ENCODE results near the gene NPHP3. TPM values are rescaled to one million over a fixed set of nuclear protein-coding genes. Genes with fewer than 3 reads are reported as not detected.

Gene NPHP3, protein sequence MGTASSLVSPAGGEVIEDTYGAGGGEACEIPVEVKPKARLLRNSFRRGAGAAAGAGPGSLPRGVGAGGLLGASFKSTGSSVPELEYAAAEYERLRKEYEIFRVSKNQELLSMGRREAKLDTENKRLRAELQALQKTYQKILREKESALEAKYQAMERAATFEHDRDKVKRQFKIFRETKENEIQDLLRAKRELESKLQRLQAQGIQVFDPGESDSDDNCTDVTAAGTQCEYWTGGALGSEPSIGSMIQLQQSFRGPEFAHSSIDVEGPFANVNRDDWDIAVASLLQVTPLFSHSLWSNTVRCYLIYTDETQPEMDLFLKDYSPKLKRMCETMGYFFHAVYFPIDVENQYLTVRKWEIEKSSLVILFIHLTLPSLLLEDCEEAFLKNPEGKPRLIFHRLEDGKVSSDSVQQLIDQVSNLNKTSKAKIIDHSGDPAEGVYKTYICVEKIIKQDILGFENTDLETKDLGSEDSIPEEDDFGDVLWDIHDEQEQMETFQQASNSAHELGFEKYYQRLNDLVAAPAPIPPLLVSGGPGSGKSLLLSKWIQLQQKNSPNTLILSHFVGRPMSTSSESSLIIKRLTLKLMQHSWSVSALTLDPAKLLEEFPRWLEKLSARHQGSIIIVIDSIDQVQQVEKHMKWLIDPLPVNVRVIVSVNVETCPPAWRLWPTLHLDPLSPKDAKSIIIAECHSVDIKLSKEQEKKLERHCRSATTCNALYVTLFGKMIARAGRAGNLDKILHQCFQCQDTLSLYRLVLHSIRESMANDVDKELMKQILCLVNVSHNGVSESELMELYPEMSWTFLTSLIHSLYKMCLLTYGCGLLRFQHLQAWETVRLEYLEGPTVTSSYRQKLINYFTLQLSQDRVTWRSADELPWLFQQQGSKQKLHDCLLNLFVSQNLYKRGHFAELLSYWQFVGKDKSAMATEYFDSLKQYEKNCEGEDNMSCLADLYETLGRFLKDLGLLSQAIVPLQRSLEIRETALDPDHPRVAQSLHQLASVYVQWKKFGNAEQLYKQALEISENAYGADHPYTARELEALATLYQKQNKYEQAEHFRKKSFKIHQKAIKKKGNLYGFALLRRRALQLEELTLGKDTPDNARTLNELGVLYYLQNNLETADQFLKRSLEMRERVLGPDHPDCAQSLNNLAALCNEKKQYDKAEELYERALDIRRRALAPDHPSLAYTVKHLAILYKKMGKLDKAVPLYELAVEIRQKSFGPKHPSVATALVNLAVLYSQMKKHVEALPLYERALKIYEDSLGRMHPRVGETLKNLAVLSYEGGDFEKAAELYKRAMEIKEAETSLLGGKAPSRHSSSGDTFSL (N-terminal part only)
- total RNA-seq (2021; fragmentation: NEBNext Ultra II Directional; extraction: Animal tissue kit (Norgen Biotek cat#: 25700)) = 10 to 100 TPM; 17.6 to 21.6 (median 19.0) TPM
- long read RNA-seq, partial matches to known transcripts = 7 of 13 reads
- long read RNA-seq, other reads (novel, unspliced or antisense) = 5 of 13 reads

DNA sequence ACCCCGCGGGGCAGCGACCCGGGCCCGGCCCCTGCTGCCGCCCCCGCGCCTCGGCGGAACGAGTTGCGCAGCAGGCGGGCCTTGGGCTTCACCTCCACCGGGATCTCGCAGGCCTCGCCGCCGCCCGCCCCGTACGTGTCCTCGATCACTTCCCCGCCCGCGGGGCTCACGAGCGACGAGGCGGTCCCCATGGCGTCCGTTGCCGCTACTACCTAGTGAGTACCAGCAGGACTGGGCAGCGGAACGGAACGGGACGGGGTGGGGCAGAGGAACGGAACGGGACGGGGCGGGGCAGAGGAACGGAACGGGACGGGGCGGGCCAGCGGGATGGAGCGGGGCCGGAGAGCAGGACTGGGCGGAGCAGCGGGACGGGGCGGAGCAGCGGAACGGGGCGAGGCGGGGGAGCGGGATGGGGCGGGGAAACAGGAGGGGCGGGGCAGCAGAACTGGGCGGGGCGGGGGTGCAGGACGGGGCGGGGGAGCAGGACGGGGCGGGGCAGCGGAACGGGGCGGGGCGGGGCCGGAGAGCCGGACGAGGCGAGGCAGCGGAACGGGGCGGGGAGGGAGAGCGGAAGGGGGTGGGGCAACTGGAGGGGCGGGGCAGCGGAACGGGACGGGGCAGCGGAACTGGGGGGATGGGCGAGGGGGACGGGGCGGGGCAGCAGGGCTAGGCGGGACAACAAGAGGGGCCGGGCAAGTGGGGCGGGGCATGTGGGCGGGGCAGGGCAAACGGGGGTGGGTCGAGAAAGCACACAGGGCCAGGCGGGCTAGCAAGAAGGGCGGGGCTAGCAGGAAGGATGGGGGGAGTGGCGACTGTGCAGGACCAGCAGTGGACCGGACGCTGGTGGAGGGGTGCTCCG is at the start of gene NPHP3:
NPHP3 (minus strand) TSS at position 245 of the 859 bp plus-strand sequence; CDS start at position 191, 54 bp downstream.
- TF ChIP-seq, protein P1, sequence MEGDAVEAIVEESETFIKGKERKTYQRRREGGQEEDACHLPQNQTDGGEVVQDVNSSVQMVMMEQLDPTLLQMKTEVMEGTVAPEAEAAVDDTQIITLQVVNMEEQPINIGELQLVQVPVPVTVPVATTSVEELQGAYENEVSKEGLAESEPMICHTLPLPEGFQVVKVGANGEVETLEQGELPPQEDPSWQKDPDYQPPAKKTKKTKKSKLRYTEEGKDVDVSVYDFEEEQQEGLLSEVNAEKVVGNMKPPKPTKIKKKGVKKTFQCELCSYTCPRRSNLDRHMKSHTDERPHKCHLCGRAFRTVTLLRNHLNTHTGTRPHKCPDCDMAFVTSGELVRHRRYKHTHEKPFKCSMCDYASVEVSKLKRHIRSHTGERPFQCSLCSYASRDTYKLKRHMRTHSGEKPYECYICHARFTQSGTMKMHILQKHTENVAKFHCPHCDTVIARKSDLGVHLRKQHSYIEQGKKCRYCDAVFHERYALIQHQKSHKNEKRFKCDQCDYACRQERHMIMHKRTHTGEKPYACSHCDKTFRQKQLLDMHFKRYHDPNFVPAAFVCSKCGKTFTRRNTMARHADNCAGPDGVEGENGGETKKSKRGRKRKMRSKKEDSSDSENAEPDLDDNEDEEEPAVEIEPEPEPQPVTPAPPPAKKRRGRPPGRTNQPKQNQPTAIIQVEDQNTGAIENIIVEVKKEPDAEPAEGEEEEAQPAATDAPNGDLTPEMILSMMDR (IDR thresholded peaks at IDR 0.05) = 0 out of 2 replicates have a peak, but pooled peaks have one; percentile 3
- Mint-ChIP-seq H3K9me3 (no peaks in the 10 kb centered on the region), H3K36me3 (ENCODE audit: low read depth) (peaks cover 26% of the 10 kb centered on the region), H3K27me3 (ENCODE audit: insufficient read depth) (no peaks in the 10 kb centered on the region), H3K4me1 (ENCODE audit: low read depth) (peaks cover 54% of the 10 kb centered on the region), H3K27ac (peak within 1 kb of the TSS; percentile 91), H3K4me3 (peak within 1 kb of the TSS; percentile 98)
- DNase-seq = peak; percentile 92

DNA sequence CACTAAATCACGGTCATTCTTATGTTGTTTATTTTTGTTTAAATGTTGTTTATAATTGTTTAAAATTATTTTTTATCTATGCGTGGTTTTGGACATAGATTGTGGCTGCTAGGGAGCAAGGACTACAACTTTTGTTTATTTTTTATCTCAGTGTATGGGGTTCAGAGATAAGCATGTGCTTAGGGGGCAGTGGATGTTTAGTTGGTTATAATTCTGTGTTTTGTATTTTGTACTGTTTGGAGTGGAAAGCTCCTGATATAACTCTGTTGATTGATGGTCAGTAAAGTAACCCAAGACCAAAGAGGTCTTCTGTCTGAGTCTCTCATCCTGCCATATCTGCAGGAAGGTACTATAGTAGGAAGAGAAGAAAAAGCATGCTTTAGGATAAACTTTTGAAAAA is 36.5 kb upstream of the NPHP3 start:
- no peak overlapping the region for H3K27ac Mint-ChIP-seq
- no peaks in the 10 kb centered on the region for H3K36me3 Mint-ChIP-seq (ENCODE audit: low read depth)
- no peak overlapping the region for H3K4me3 Mint-ChIP-seq
- TF ChIP-seq, protein P1 (IDR thresholded peaks at IDR 0.05) = no peak
- H3K4me1 Mint-ChIP-seq (ENCODE audit: low read depth) = no peaks in the 10 kb centered on the region
- H3K9me3 Mint-ChIP-seq = no peaks in the 10 kb centered on the region
- peaks cover 3% of the 10 kb centered on the region; the same call in 1 of the 2 replicates for H3K27me3 Mint-ChIP-seq (ENCODE audit: insufficient read depth)
- no peak for DNase-seq

DNA sequence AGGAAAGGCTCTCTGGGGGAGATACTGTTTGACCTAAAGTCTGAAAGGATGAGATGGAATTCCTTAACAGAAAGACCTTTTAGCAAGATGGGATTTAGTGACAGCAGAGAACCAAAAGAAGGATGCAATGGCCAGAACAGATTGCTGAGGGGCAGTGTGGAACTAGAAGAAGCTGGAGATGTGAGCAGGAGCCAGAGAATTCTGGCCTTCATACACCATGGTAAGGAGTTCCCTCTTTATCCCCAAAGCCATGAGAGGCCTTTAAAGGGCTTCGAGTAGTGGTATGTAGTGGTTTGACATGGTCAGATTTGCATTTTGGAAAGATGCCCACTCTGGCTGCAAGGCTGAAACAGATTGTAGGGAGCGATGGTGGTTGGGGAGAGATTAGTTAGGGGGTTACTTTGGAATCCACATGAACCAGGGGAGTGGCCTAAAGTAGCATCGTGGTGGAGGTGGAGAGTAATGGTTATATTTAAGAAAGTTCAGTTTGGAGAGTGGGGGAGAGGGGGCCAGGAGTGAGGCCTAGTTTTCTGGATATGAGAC is 34.0 kb upstream of the NPHP3 start:
- Mint-ChIP-seq H3K9me3 (no peaks in the 10 kb centered on the region), H3K4me1 (ENCODE audit: low read depth) (no peaks in the 10 kb centered on the region), H3K27me3 (ENCODE audit: insufficient read depth) (peaks cover 3% of the 10 kb centered on the region; the same call in 1 of the 2 replicates), H3K4me3 (no peak overlapping the region), H3K27ac (no peak overlapping the region), H3K36me3 (ENCODE audit: low read depth) (no peaks in the 10 kb centered on the region)
- DNase-seq = no peak
- TF ChIP-seq, protein P1 (IDR thresholded peaks at IDR 0.05) = no peak

DNA sequence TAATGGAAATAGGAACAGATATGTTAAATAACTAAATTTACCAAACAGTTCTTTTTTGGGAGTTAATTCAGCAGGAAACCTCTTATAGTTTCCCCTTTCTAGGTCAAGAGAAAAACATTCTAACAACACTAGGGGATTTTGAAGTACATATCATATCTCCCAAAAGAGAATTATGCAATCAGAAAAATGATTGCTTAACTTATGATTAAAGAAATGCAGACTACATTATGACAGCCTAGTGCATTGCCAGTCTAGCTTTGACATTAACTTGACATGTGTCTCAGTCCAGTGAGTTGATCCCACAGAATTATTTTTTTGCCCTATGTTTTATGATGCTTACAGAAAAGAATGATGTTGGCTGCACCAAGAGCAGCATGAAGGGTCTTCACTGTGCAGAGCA is 31.7 kb upstream of the NPHP3 start:
- Mint-ChIP-seq H3K4me1 (ENCODE audit: low read depth) (no peaks in the 10 kb centered on the region), H3K27ac (no peak overlapping the region), H3K27me3 (ENCODE audit: insufficient read depth) (peaks cover 3% of the 10 kb centered on the region; the same call in 1 of the 2 replicates), H3K36me3 (ENCODE audit: low read depth) (no peaks in the 10 kb centered on the region), H3K9me3 (no peaks in the 10 kb centered on the region), H3K4me3 (no peak overlapping the region)
- DNase-seq = no peak
- TF ChIP-seq, protein P1 (IDR thresholded peaks at IDR 0.05) = no peak

All from HFFc6 (cell line).